Activated effector memory CD4-positive, alpha-beta T cell treated with anti-CD3 and anti-CD28 coated beads, Interleukin-2, amount 50 U/mL, for 16 hours (primary cell): ENCODE data around the gene CFAP91.

Source experiments
- DNase-seq: peaks from one replicate; pipeline ENCODE4 v3.0.0-alpha.2; 2020

CFAP91 gene

GRCh38 chr3:119702530-119703527 lies at the start of gene CFAP91:
TSS of gene CFAP91 (plus strand) at chr3:119703022. CDS start at chr3:119703099, 77 bp downstream.
- peak; percentile 93 for DNase-seq

DNA sequence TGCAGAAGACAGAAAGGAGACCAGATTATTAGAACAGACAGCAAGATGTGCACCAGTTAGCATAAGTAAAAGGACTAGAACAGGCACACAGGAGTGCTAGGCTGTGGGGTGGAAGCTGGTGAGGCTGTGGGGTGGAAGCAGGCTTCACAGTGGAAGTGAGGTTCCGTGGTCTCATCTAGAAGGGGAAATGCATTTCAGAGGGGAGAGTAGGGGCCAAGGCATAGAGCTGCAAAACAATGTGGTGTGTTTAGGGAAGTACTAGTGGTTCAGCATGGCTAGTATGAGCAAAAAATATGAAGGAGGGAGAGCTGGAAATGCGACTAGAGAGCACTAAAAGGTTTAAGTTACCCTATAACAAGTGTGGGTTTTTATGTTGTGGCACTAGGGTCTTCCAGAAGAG lies 48.9 kb upstream of the CFAP91 start:
- DNase-seq, result no peak

GRCh38 chr3:119657887-119658702 lies 44.7 kb upstream of the CFAP91 start:
- no peak for DNase-seq

DNA sequence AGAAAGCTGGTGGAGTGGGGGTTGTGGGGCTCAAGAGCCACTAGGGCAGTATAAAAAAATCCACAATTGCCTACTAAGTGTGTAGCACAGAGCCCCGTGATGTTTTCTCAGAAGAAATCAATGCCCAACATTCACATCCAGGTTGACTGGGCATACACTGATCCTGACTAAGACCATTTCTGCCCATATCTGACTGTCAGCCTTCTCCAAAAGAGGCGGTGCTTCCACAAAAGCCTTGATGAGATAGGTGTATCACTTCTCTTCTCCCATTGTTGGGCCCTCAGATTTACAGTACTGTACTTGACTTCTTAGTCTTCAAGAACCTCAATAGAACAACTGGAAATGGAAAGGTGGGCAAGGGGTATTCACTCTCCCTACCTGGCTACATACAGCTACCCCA lies 43.8 kb upstream of the CFAP91 start:
- DNase-seq, result no peak

- no peak for DNase-seq
These were observed 43.1 kb upstream of the CFAP91 start for GRCh38 chr3:119659606-119660291.

DNA sequence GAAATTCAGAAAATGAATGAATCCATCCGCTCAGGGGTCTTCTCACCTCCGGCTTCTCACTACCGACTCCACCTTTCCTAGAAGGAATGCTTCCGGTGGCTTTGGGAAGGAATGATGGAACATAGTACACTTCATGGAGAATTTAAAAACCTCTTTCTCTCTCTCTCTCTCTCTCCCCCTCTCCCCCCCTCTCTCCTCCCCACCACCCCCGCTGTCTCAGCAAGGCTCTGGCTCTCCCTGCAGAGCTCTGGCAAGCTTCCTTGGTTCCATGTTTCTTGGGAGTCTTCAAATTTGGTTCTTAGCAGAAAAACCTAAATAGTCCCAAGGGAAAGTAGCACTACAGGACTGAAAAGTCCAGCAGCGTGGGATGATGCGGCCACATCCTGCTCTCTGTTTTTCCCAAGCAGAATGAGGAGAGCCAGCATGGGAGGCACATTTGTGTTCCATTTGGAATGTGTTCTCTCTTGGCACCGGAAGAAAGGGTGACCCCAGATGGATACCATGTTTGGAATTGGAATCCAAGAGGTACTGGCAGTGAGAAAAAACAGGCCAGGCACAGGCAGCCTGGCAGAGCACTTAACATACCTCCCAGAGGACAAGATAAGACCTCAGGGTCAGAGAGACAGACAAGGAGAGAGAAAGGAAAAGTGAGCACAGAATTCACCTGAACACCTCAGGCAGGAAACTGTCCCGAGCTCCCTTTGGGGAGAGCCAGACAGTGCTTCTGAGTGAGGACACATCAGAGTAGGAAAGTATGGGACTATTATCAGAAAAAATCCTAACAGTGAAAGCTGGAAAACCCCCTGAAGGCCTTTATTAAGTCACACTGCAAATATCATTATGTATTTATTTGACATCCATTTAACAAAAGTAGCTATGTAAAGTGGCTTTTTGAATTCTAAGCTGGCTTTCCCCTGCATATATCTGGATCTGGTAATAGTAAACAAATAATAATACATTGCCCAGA lies 42.1 kb upstream of the CFAP91 start, which contains the start of gene POPDC2:
Gene POPDC2, minus strand, starts transcription at position 116 of the 967 bp plus-strand sequence. CDS start 166 bp downstream, outside the sequence.
- DNase-seq, result no peak

DNA sequence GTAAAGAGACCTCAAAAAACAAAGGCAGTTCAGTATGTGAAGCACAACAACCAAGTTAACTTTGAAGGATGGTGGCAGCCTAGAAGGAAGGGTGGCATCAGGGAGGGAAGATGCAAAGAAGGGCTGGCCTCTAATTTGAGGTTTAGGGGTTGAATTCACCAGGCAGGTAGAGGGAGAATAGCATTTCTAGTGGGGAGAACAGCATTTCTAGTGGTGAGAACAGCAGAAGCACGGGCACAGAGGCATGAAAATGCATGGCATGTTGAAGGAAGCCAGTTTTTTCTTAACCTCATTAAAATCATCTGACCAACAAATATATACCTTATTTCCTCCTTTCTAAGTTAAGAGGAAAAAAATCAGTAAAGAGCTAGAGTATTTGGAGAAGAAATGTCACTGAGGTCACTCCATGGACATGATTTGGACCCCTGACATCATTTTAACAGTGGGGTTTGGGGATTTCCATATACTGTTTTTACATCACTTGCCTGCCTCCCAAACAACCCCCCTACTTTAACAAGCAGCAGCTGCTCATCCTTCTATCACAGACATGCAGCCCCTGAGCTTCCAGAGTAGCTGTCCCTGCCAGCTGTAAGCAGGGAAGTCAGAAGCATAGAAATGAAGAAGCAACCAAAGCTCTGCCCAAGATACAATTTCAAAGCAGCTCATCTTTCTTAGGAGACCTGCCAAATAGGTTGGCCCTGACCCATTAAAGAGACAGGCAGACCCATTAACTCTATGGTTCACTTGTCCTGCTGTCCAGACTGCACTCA lies 40.0 kb upstream of the CFAP91 start:
- no peak for DNase-seq

- DNase-seq, result no peak
These were observed 38.9 kb upstream of the CFAP91 start for GRCh38 chr3:119663885-119664284.

- DNase-seq, result no peak
These were observed 38.5 kb upstream of the CFAP91 start for GRCh38 chr3:119664370-119664769.

GRCh38 chr3:119664850-119665379 lies 37.9 kb upstream of the CFAP91 start:
- DNase-seq, result no peak

DNA sequence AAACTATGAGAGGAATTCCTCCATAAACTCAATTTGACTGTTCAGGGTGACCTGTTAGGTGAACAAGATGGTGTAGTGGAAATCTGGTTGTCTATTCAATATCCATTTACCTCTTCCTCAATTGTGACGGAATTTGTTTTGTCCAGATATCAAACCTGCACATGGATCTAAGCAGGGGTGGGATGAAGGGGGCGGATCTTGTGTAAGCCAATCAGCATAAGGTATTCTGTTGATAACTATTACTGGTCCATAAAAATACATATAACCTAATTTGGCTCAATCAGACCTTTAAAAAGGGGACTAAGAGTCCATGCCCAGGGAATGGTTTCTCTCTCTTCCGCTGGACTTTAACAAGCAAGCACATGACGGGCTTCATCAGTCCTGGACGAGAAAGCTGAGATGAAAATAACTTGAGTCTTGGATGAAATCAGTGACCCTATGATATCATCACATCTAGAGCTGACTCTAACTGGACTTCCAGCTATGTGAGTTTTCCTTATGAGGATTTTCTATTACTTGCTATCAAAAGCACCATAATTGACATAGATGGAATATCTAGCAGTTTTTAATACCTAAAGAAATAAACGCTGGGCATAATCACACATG lies 36.8 kb upstream of the CFAP91 start:
- no peak for DNase-seq

DNA sequence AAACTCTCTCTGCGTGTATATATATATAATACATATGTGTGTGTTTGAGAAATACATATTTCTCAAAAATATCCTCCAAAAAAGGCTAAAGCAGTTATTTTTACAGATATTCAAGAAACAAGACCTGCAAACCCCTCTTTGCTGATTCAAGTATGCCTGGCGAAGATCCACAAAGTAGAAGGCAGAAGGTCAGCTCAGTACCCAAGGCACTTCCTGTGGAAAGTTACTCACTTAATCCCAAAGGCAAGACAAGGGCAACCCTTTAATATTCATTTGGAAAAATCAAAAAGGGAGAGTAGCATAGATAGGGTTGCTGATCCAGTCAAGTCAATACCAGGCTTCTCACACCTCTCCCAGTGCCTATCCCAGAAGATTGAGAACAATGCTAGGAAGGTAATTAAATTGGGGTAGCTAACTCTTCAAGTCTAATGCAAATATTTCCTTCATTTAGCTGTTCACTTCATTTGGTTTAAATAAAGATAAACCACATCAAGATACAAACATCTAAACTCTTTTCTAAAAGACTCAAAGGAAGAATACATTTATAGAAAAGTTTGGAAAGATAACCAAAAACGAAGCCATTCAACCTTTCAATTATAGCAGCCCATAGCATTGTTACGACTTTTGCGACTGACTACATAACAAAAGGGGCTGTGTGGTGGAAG lies 32.8 kb upstream of the CFAP91 start:
- DNase-seq, result no peak

DNA sequence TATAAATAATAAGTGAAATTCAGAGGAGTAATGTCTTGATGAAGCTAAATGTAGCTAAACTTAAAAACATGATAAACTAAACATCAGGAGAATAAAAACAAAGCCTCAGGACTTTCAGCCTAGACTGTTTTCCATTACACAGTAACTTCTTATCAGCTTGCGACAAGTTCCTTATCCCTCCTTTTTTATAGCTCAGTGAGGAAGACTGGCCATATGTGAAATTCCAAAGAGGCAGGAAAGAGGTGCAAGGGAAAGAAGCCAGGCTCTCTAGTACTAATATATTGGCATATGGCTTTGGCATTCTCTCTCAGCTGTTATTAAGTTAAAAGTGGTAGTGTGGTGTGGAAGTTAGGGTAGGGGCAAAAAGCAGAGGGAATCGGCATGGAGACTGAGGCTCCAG lies 30.0 kb upstream of the CFAP91 start:
- DNase-seq, result no peak

DNA sequence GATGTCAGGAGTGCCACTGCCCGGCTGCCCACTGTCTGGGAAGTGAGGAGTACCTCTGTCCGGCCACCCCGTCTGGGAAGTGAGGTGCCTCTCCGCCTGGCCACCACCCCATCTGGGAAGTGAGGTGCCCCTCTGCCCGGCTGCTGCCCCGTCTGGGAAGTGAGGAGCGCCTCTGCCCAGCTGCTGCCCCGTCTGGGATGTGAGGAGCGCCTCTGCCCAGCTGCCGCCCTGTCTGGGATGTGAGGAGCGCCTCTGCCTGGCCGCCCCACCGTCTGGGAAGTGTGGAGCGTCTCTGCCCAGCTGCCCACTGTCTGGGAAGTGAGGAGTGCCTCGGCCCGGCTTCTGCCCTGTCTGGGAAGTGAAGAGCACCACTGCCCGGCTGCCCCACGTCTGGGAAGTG lies 28.9 kb upstream of the CFAP91 start:
- DNase-seq, result no peak

GRCh38 chr3:119675188-119675874 lies 27.5 kb upstream of the CFAP91 start:
- DNase-seq, result no peak

- no peak for DNase-seq
These were observed 26.8 kb upstream of the CFAP91 start for GRCh38 chr3:119676020-119676419.

- peak; percentile 98 for DNase-seq
These were observed 25.8 kb upstream of the CFAP91 start, which contains the start of gene COX17 for GRCh38 chr3:119676771-119677640. TSS of gene COX17 (minus strand) at chr3:119677406. CDS start at chr3:119677310, 96 bp downstream.

DNA sequence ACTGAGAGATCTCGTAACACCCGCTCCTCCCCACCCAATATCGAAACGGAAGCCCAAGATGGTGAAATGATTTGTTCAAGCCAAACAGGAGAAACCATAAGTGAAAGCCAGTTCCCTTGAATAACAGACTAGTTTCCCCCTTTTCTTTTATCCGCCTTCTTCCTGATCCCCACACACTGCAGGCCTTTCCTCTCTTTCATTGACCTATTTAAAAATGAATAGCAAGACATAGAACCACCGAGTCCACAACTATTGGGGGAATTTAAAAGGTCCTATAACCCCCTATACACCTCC lies 25.2 kb upstream of the CFAP91 start:
- DNase-seq, result no peak
